GM12872 (cell line): Measurements from ENCODE around the gene ANKK1.

Source experiments
- TF ChIP-seq, protein P1 (sequence below): IDR thresholded peaks from 3 replicates; pipeline ENCODE4 v1.5.1; 2011; ENCODE audit warnings: low read depth, mild to moderate bottlenecking, low read length, moderate library complexity; ENCODE audit not compliant: insufficient read depth

The ANKK1 gene

DNA sequence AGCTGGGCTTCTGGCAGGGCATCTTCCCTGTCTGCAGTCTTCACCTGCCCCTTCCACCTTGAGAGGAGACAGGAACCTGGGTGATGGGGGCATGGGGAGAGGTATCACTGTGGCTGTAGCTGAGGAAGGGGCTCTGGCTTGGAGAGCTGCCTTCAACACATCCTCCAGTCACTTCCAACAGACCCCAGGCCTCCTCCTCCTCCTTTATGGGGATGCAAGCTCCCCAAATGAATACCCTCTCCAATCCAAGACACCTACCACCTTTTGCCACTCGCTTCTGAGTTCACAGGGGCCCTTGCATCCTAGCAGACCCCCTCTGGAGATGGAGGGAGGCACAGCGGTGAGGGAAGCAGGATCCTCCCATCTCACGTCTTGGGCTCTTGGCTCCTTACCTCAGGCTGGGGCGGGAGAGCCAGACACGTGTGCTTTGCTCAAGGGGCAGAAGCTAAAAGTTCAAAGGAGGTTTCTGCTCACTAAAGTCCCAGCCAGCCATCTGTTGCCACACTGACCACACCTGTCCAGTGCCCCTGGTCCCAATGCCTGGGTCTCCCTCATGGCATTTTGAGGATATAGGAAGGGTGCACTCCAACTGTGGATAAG, 13.2 kb downstream of the ANKK1 start:
- TF ChIP-seq, protein P1, sequence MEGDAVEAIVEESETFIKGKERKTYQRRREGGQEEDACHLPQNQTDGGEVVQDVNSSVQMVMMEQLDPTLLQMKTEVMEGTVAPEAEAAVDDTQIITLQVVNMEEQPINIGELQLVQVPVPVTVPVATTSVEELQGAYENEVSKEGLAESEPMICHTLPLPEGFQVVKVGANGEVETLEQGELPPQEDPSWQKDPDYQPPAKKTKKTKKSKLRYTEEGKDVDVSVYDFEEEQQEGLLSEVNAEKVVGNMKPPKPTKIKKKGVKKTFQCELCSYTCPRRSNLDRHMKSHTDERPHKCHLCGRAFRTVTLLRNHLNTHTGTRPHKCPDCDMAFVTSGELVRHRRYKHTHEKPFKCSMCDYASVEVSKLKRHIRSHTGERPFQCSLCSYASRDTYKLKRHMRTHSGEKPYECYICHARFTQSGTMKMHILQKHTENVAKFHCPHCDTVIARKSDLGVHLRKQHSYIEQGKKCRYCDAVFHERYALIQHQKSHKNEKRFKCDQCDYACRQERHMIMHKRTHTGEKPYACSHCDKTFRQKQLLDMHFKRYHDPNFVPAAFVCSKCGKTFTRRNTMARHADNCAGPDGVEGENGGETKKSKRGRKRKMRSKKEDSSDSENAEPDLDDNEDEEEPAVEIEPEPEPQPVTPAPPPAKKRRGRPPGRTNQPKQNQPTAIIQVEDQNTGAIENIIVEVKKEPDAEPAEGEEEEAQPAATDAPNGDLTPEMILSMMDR: no peak

DNA sequence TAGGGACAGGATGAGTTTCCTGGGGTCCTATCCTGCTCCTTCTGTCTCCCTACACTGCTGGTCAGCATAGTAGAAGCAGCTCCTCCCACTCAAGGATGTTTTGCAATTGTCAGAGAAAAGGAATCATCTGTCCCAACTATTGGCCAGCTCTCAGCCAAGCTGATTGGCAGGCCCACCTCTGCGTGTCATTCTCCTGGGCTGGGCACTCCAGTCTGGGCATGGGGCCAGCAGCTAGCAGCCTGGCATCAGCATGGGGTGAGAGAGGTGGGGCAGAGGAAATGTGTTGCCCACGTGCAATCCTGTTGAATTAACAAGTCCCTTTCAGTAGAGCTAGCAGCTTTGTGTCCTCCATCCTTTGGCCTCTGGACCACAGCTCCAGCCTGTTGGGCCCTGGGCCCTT, 14.1 kb downstream of the ANKK1 start:
- TF ChIP-seq, protein P1: no peak

DNA sequence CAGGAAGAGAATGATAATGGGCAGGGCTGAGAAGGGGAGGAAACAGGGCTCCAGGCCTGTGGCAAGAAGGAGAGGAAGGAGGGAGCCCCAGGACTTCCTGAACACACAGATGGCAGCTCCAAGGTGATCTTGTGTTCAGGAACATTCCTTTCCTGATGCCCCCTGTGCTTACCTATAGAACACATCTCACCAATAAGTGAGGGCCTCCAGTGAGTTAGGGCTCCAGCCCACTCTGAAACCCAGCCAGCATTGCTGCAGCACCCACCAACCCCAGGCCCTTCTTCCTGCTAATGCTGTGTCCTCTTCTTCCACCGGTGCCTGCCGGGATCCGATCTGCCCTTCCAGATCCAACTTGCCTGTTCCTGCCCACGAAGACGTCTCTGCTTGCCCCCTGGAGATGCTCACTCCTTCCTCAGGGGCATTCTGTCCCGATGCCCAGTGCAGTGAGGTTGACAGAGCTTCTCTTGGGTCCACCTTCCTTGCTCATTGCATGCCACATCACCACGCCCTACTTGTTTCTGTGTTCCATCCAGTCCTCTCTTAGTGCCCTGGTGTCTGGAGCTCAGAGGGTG, 17.4 kb downstream of the ANKK1 start:
- TF ChIP-seq, protein P1: no peak

DNA sequence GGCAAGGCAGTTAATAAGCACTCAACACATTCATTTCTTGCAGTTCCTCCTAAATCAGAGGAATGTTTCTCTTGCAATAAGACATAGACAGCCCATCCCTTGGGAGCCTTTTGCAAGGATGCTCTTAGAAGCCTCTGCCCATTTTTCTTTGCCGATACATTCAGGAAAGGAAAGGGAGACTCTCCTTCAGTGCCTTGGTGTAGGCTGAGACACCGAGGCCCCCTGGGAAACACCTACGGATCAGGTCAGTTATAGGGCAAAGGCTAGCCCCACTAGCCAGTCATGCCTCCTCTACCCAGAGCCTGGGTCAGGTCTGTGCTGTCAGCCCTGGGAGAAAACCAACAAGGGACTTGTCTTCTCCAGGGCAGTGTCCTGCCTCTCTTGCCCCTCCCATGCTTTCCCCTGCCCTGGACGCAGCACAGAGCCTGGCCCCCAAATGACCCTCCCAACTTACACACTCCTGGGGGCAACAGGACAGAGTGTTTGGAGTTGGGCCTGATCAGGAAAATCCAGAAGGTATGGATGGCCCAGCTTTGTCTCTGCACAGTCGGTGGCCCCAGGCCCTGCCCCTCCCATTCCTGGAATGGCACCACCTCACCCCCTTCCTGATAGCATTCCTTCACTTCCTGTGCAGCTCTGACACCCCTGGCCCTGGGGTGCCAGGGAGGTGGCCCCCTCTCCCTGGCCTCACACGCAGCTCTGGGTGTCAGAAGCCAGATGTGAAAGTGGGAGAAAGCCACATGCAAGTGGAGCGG, 18.3 kb downstream of the ANKK1 start:
- TF ChIP-seq, protein P1: no peak

DNA sequence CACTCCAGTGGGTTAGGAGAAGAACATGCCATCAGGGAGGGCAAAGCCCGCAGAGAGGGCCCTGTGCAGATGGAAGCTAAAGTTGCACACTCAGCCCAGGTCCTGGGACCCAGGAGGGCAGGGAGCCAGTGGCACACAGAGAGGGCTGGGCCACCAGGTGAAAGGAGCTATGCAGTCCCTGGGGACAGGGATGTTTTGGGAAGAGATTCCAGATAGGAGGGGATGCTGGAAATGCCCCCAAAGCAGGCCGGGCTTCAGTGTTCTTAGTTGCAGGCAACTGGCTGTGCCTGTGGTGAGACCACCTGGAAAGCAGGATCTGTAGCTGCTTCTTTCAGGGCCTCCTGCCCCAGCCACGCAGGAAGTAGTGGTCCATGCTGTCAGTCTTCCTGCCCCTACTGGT, 19.6 kb downstream of the ANKK1 start:
- TF ChIP-seq, protein P1: no peak

DNA sequence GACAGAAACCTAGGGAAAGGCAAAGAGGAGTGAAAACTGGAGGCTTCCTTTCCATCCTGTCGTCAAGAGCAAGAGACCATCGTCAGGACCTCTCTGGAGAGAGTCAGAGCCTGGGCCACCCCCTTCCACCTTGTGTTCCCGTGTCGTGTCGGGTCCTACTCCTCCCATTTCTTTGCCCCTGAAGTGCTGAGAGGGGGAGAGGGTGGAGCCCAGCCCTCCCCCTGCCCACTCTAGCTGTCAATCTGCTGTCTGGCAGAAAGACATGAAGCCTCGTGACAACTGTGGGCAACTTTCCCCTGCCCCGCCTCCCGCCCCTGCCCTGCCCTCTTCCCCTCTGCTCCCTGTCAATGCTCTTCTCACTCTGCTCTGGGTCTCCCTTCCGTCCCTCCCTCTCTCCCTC, 20.6 kb downstream of the ANKK1 start:
- TF ChIP-seq, protein P1: no peak

DNA sequence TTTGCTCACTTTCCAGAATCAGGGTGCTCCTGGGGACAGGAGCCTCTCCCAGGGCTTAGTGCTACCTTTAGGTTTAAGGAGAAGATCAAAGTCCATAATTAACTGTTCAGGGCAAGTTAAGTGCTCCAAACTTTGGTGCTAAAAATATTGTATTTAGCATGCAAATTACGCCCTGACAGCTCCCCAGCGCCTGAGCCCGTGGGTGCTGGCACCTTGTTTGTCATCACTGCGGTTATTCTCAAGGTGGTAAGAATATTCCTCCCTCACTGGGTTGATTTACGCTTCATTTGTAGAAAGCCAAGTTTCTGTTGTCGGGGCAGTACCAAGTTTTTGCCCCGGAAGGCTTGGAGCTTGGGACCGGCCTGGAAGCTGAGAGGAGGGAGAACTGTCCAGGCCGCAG, 21.3 kb downstream of the ANKK1 start:
- TF ChIP-seq, protein P1: no peak
